Stimulated activated CD4-positive, alpha-beta T cell treated with anti-CD3 and anti-CD28 coated beads, Interleukin-1b, Interleukin-23, amount 100 ng/mL, for 48 hours (primary cell): Measurements from ENCODE around the gene OST4.
A peak's percentile ranks its signal among the peaks of the same experiment; 100 is the strongest.

Experiments used
- DNase-seq: peaks from one replicate; pipeline ENCODE4 v3.0.0-alpha.2; 2020

Gene OST4

DNA sequence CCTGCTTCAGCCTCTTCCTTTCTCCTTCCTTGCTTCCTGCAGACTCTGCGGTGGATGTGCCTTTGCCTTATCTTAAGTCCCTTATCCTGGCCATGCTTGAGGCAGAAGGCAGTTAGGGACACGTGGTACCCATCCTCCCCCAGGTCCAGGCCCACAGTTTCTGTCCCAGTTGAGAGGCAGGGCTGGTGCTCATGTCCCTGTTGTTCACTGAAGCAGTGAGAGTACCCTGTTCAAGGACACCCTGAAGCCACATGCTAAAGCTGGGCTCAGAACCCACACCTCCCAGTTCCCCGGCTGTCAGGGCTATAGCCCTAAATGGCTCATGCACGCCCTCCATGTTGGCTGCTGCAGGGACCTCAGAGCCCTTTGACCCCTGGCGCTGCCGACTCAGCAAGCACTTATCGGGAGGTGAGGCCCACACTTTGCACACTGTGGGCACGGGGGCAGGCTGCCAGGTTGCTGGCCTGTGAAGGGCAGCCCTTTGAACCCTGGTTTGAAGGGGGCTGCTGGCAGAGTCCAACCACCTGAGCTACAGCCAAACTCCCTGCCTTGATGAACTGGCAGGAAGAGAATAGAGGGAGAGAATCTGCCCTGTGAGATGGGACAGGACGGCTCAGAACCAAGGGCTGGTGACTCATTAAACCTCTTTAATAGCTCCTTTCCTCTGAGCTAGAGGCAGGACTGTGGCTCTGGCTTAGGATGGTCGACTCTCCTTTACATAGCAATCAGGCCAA, 21.4 kb upstream of the OST4 start:
- no peak for DNase-seq

DNA sequence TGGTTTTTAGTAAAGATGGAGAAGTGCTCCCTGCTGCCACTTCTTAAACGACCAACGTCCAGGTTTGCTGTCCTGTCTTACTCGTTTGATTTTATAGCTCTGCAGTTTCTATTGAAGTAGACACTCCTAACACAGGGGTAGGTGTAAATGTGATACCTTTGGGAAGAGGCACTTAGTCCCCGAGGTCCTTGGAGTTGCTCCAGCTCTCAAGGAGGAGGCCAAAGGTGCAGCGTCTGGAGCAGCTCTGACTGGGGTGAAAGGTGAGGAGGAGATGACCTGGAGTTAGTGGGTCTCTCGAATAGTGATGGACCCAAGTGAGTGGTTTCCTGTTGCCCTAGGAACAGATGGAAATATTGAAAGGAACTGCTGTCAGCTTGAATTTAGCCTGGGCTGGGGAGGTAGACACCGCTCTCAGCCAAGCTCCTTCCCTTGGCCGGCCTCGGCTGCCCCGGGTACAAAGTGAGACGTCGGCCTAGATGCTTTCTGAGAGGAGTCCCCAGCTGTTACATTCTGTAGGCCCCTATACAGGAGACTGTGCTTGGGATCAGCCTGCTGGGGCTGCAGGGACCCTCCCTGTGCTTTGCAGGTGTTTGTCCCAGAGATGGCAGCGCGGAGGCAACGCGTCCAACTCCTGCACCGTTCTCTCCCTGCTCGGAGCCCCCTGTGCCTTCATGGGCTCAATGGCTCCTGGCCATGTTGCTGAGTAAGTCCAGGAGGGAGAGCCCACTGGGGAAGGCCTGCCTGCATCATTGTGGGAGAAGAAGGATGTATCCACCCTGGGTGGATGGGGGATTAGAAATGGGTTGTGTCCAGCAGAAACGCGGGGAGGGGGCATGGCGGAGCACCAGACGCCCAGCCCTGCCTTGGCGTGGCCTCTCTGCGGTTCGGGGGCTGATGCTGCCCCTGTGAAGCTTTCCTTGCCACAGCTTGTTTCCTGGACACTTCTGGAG, 20.6 kb upstream of the OST4 start:
- DNase-seq: no peak

DNA sequence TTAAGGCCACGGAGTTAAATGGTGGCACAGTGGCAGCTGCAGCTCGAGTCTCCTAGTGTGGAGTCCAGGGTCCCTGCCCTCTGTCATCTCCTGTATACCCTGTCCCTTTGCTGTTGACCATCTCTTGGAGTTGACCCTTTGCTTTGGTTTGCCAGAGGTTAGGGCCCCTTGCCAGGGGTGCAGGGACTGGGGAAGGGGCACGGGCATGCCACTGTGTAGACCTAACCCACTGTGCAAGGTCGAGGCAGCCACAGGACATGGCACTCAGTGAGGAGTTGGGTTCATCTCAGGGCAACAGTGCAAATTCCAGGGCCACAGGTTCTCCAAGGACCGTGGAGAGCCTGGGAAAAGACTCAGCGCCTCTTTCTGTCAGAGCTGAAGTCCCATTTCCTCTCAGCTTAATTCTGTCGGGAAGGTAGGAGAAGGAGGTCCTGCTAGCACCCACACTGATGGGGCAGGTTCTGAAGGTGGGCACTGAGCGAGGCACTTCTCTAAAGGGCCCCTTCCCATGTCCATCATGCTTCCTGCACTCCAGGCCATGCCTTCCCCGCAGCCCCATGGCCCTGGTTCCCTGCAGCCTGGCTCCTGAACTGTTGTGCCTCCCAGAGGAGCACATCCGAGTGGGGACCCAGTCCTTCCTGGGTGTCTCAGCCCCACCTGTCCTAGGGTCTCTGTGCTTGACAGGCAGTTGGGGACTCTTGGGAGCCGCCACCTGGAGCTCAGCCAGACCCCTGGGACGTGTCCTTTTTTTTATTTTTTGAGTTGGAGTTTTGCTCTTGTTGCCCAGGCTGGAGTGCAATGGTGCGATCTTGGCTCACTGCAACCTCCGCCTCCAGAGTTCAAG, 17.9 kb upstream of the OST4 start:
- DNase-seq: no peak

DNA sequence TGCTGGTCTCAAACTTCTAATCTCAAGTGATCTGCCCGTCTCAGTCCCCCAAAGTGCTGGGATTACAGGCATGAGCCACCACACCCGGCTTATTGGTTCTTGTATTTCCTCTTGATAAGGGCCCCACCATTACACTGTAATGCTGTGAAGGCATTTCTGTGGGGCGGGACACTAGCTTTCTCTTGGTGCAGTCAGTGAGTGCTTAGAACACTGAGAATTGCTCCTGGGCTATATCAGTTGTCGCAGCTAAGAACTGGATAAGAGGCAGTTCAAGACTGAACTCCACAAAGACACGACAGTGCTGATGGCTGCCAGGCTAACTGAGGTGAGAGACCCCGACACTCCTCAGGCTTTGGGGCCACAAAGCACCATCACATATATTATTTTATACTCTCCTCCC, 17.2 kb upstream of the OST4 start:
- DNase-seq: no peak

DNA sequence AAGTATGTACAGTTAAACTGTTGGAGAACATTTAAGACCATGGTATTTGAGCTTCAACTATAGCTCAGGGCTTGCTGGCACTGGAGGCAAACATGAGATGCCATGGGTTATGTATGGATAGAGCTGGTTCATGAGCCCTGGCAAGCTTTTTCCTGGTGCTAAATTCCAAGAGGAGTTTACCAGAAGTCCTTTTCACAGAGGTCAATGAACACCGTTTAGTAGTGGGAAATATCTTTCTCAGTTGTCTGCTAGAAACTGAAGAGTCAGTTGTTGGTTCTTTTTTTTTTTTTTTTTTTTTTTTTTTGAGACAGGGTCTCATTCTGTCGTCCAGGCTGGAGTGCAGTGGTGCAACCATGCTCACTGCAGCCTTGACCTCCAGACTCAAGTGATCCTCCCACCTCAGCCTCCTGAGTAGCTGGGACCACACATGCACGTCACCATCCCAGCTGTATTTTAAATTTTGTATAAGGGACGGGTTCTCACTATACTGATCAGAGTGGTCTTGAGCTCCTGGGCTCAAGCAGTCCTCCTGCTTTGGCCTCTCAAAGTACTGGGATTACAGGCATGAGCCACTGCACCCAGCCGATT, 16.5 kb upstream of the OST4 start:
- DNase-seq: no peak

DNA sequence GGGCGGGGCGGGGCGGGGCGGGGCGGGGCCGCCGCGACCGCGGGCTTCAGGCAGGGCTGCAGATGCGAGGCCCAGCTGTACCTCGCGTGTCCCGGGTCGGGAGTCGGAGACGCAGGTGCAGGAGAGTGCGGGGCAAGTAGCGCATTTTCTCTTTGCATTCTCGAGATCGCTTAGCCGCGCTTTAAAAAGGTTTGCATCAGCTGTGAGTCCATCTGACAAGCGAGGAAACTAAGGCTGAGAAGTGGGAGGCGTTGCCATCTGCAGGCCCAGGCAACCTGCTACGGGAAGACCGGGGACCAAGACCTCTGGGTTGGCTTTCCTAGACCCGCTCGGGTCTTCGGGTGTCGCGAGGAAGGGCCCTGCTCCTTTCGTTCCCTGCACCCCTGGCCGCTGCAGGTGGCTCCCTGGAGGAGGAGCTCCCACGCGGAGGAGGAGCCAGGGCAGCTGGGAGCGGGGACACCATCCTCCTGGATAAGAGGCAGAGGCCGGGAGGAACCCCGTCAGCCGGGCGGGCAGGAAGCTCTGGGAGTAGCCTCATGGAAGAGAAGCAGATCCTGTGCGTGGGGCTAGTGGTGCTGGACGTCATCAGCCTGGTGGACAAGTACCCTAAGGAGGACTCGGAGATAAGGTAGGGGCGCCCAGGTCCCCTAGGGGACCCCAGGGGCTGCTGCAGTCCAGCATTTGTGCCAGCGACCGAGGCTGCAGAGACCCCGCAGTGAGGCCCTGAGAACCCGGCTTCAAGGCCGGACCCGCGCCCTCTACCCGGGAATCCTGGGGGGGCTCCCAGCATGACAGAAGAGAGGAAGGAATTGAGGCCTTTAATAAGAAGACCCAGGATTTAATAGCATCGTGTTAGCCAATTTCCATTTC, 15.5 kb upstream of the OST4 start, which contains the start of gene KHK:
TSS of gene KHK (plus strand) at position 49 of the 870 bp plus-strand sequence. CDS start at position 537, 488 bp downstream.
- DNase-seq: peak; percentile 32

DNA sequence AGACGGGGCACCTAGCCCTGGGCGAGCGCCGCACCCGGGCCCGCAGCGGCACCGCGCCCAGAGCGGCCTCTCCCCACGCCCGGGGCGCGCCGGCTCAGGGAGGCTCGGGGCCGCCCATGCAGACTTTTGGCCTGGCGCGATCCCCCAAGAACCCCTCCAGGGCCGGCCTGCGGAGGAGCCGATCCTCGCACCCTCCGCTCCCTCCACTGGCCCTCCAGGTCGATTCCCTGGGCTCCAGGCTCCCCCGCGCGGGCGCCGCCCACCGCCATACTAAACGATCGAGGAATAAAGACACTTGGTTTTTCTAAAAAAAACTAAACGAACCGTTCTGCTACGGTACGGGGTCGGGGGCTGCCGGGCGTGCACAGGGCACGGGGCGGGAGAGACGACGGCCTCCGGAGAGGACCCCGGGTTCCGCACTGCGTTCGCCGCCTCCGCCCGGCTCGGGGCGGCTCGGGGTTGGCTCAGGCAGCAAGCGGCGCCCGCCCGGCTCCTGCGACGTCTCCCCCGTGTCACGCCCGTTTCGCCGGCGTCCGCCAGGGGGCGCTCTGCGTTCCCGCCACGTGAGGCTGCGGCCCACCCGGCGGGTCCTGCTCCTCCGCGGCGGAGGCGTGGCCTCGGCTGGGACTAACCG, 14.8 kb upstream of the OST4 start:
- peak; percentile 97 for DNase-seq

DNA sequence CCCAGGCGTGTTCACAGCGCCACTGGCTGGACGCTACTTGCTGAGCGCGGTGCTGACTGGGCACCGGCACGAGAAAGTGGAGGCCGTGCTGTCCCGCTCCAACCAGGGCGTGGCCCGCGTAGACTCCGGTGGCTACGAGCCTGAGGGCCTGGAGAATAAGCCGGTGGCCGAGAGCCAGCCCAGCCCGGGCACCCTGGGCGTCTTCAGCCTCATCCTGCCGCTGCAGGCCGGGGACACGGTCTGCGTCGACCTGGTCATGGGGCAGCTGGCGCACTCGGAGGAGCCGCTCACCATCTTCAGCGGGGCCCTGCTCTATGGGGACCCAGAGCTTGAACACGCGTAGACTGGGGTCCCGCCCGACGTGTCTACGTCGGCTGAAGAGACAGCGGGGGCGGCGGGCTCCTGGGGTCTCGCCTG, 14.2 kb upstream of the OST4 start:
- DNase-seq: no peak

DNA sequence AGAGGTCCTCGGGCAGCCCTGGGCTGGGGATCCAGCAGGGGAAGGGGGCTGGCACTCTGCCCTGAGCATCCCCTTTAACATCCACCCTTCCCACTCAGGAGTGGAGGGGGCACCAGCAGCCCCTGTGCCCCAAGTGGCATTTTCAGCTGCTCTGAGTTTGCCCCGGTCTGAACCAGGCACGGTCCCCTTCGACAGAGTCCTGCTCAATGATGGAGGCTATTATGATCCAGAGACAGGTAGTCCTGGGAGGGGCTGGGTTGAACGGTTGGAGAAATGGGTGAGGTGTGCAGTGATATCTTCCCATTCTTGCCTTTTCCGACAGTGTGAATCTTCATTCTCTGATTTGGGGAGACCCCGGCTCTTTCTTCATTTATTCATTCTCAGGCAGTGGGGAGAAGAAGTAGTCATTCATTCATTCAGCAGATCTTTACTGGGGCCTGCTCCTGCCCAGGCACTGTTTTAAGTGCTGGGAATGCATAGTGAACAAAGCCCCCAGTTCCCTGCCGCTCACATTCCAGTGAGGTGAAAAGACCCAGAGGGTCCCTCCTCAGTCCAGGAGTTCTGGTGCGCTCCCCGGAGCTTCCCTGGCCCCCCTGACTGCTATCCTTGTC, 13.7 kb upstream of the OST4 start:
- DNase-seq: no peak

DNA sequence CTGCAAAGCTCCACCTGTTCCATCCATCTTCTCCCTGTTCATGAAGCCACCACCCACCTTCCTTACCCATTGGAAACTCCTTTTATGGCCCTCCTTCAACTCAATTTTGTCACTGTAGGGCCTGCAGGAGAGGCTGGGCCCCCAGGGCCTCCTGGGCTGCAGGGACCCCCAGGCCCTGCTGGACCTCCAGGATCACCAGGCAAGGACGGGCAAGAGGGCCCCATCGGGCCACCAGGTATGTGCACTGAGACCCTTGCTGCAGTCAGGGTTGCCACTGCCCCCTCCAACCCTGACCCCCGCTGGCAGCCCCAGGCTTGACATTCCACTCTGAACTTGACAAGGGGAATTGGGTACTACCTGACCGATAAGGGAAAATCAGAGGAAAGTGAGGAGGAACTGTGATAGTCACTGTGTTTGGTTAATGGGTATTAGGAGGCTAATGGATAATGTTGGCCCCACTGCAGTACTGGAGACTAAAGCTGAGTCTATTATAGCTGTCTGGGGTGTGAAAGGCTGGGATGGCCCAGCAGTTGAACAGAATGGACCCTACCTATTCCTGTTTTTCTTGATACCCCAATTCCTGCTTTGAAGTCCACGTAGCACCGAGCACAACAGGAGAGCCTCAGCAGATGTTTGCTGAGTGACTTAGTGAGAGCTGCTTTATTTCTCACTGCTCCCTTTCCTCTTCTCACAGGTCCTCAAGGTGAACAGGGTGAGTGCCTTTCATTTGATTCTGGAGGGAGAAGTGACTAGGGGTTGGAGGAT, 13.0 kb upstream of the OST4 start:
- DNase-seq: no peak

DNA sequence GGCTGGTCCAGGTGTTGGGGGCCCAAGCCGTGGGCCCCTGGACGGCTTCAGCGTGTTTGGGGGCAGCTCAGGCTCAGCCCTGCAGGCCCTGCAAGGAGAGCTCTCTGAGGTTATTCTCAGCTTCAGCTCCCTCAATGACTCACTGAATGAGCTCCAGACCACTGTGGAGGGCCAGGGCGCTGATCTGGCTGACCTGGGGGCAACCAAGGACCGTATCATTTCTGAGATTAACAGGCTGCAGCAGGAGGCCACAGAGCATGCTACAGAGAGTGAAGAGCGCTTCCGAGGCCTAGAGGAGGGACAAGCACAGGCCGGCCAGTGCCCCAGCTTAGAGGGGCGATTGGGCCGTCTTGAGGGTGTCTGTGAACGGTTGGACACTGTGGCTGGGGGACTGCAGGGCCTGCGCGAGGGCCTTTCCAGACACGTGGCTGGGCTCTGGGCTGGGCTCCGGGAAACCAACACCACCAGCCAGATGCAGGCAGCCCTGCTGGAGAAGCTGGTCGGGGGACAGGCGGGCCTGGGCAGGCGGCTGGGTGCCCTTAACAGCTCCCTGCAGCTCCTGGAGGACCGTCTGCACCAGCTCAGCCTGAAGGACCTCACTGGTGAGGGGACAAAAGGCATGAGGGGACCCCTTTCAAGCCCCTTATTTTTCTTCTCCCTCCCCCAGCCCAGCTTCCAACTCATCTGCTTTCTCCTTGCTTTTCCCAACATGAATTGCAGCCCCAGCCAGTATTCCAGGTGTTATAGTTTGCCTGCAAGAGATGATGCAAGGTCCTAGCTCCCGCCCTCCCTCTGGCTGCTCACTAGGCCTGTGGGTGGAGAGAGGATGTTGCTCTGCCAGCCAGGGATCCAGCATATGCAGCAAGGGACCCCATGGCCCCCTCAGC, 12.2 kb upstream of the OST4 start:
- DNase-seq: no peak

DNA sequence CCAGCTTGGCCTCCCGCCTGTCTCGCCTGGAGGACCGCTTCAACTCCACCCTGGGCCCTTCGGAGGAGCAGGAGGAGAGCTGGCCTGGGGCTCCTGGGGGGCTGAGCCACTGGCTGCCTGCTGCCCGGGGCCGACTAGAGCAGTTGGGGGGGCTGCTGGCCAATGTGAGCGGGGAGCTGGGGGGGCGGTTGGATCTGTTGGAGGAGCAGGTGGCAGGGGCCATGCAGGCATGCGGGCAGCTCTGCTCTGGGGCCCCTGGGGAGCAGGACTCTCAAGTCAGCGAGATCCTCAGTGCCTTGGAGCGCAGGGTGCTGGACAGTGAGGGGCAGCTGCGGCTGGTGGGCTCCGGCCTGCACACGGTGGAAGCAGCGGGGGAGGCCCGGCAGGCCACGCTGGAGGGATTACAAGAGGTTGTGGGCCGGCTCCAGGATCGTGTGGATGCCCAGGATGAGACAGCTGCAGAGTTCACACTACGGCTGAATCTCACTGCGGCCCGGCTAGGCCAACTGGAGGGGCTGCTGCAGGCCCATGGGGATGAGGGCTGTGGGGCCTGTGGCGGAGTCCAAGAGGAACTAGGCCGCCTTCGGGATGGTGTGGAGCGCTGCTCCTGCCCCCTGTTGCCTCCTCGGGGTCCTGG, 11.4 kb upstream of the OST4 start:
- DNase-seq: no peak

DNA sequence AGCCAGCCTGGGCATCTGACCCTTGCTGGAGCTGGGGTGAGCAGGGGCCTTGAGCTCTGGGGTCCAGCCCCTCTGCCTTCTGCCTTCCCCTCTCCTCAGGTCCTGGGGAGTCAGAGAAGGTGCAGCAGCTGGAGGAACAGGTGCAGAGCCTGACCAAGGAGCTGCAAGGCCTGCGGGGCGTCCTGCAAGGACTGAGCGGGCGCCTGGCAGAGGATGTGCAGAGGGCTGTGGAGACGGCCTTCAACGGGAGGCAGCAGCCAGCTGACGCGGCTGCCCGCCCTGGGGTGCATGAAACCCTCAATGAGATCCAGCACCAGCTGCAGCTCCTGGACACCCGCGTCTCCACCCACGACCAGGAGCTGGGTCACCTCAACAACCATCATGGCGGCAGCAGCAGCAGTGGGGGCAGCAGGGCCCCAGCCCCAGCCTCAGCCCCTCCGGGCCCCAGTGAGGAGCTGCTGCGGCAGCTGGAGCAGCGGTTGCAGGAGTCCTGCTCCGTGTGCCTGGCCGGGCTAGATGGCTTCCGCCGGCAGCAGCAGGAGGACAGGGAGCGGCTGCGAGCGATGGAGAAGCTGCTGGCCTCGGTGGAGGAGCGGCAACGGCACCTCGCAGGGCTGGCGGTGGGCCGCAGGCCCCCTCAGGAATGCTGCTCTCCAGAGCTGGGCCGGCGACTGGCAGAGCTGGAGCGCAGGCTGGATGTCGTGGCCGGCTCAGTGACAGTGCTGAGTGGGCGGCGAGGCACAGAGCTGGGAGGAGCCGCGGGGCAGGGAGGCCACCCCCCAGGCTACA, 10.7 kb upstream of the OST4 start:
- no peak for DNase-seq

DNA sequence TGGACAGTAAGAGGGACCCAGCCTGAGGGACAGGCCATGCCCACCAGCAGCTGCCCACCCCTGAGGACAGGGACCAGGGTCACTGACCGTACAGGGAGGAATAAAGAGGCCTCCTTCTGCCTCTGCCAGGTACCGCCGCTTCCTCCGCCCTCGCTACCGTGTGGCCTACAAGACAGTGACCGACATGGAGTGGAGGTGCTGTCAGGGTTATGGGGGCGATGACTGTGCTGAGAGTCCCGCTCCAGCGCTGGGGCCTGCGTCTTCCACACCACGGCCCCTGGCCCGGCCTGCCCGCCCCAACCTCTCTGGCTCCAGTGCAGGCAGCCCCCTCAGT, 9.1 kb upstream of the OST4 start:
- DNase-seq: no peak

DNA sequence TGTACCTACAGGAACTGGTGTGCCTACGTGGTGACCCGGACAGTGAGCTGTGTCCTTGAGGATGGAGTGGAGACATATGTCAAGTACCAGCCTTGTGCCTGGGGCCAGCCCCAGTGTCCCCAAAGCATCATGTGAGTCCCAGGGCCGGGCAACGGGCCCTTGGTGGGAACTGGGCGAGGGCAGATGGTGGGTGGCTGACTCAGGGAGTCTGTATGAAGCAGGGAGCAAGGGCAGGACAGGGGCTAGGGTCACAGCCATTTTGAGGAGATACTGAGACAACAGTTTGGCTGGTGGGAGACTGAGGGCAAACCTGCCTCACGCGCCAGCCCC, 8.7 kb upstream of the OST4 start:
- no peak for DNase-seq

DNA sequence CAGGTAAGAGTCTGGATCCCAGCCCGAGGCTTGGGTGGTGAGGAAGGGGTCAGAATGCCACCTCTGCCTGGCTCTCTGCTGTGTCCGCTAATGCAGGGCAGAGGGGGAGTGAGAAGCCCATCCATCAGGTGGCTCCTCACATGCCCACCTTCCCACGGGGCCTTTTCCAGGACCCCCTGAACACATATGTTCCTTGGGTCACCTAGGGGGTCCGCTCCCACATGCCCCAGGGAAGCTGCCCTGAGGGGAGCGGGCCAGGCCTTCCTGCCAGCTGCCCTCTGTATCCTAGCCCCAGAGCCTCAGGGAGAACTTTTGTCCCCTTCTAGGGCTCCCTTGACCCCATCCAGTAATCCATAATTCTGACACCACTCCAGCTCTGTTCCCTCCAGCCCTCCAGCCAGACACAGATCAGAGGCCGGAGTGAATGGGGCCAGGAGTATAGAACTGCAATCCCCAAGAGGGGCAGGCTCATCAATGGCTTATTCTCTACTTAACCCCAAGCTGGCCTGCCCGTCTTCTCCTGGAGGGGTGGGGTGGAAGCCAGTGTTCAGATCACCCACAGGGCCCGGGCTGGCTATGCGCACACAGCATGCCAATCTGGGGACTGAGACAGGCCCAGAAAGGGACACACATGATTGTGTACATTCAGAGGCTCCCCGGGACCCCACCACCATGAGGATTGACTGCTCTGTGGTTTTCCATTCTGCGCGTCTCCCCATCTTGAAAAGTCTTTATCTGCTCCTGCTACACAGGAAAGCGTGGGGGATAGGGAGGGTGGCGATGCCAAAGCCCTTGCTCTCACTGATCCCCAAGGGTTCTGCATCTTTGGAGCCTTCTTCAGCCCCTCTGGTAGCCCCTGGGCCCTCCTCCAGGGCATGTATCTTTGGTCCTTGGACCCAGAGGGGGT, 8.0 kb upstream of the OST4 start:
- DNase-seq: no peak
